Measurements from ENCODE around the gene PNLDC1.

PNLDC1 gene

GRCh38 chr6:159758031-159759001, 41.8 kb upstream of the PNLDC1 start:
- peak; percentile 61 for DNase-seq (ENCODE audit: low read depth)
- no peak overlapping the region for H3K4me3 ChIP-seq (ENCODE audit: control insufficient read depth, low read depth, low read length)
- TF ChIP-seq CTCF (conservative IDR thresholded peaks at IDR 0.05; ENCODE audit: control insufficient read depth, insufficient read depth, low read depth, low read length) = peak; percentile 38

- H3K4me3 ChIP-seq (ENCODE audit: control insufficient read depth, low read depth, low read length) = no peak overlapping the region
- no peak for TF ChIP-seq CTCF (conservative IDR thresholded peaks at IDR 0.05; ENCODE audit: control insufficient read depth, insufficient read depth, low read depth, low read length)
- DNase-seq (ENCODE audit: low read depth) = no peak
These were observed 40.4 kb upstream of the PNLDC1 start for GRCh38 chr6:159759645-159760044.

- DNase-seq (ENCODE audit: low read depth) = peak; percentile 33
- no peak for TF ChIP-seq CTCF (conservative IDR thresholded peaks at IDR 0.05; ENCODE audit: control insufficient read depth, insufficient read depth, low read depth, low read length)
- peak overlapping the region; percentile 89 for H3K4me3 ChIP-seq (ENCODE audit: control insufficient read depth, low read depth, low read length)
These were observed 39.4 kb upstream of the PNLDC1 start for GRCh38 chr6:159760602-159761057.

GRCh38 chr6:159761129-159761872, 38.8 kb upstream of the PNLDC1 start:
- DNase-seq (ENCODE audit: low read depth) = peak; percentile 22
- peak overlapping the region; percentile 89 for H3K4me3 ChIP-seq (ENCODE audit: control insufficient read depth, low read depth, low read length)
- no peak for TF ChIP-seq CTCF (conservative IDR thresholded peaks at IDR 0.05; ENCODE audit: control insufficient read depth, insufficient read depth, low read depth, low read length)

- peak; percentile 94 for DNase-seq (ENCODE audit: low read depth)
- H3K4me3 ChIP-seq (ENCODE audit: control insufficient read depth, low read depth, low read length) = peak within 1 kb of the TSS; percentile 89
- no peak for TF ChIP-seq CTCF (conservative IDR thresholded peaks at IDR 0.05; ENCODE audit: control insufficient read depth, insufficient read depth, low read depth, low read length)
These were observed 38.0 kb upstream of the PNLDC1 start, which contains the start of gene ACAT2 for GRCh38 chr6:159761873-159762680. Gene ACAT2, plus strand, starts transcription at chr6:159762045. Its CDS starts 43 bp downstream, at chr6:159762088.
